K562 (cell line): ENCODE results near the gene ARPC1A. TPM values are rescaled to one million over a fixed set of nuclear protein-coding genes. Genes with fewer than 3 reads are reported as not detected.

Source experiments
- CHD7 ChIP-seq: fragments of 200-600 bp; sonication (generic); IDR thresholded peaks from one replicate; pipeline ENCODE4 v1.6.1; 2012; ENCODE audit warnings: mild to moderate bottlenecking, low read depth, low read length, inconsistent platforms
- GTF2E2 ChIP-seq: fragments of 200-800 bp; sonication (Bioruptor generic); IDR thresholded peaks from 2 replicates; pipeline ENCODE4 v1.6.1; 2016; ENCODE audit warnings: missing genetic modification characterization, missing compliant biosample characterization
- PCBP2 ChIP-seq: fragments of 200-400 bp; formaldehyde crosslinking; IDR thresholded peaks from 2 replicates; pipeline ENCODE4 v1.6.1; 2018; ENCODE audit warnings: low read length, low read depth, mild to moderate bottlenecking, moderate library complexity; ENCODE audit not compliant: poor library complexity, severe bottlenecking
- ZBTB40 ChIP-seq, 2 experiments: fragments of 450-650 bp in 1 of 2; sonication (generic) in 1 of 2; formaldehyde crosslinking in 1 of 2; IDR thresholded peaks; 2 replicates each; pipeline versions ENCODE4 v1.7.1 to v1.9.0; 2016 to 2022; ENCODE audit warnings: inconsistent platforms in 1 of 2, mild to moderate bottlenecking in 1 of 2, missing genetic modification reagents in 1 of 2
- polyA plus RNA-seq, 8 experiments: library from polyadenylated mRNA; depleted of rRNA in 4 of 8; stranded (reverse) in 5 of 8; unstranded in 3 of 8; fragments of >200 nt; fragmentation: Nextera tagmentation in 2 of 8; fragmentation: Illumina TruSeq in 1 of 8; extraction: Ambion mirVana in 2 of 8; extraction: Trizol in 1 of 8; gene quantifications; 2 replicates each; pipeline versions ENCODE4 v1.2.1 to v1.2.3, GENCODE V29; 2011 to 2014; ENCODE audit warnings: inconsistent platforms in 1 of 8, missing spikeins in 1 of 8
- total RNA-seq, 7 experiments: library from RNA; depleted of rRNA in 6 of 7; stranded (reverse); fragments of >200 nt in 6 of 7; fragmentation: Illumina TruSeq in 2 of 7; extraction: Trizol in 2 of 7; gene quantifications; 2 replicates each; pipeline versions ENCODE4 v1.2.1 to v1.2.3, GENCODE V29; 2011 to 2021; ENCODE audit warnings: low replicate concordance in 1 of 7

Gene ARPC1A
- total and polyA plus RNA-seq, 9 of the 15 experiments (the other 6 are each of a cell fraction or from before 2014, with no cell fraction given): 39.5 to 151 (median 86.1) TPM

GRCh38 chr7:99380032-99380822 lies 54.5 kb downstream of the ARPC1A start (continued):
- TF ChIP-seq CHD7: no peak
- no peak for TF ChIP-seq GTF2E2 (tag)
- TF ChIP-seq ZBTB40 (IDR thresholded peaks at IDR 0.05): no peak
- no peak for TF ChIP-seq ZBTB40 (CRISPR knock-in tag; IDR thresholded peaks at IDR 0.05)
- TF ChIP-seq PCBP2: no peak
